COLO668 (cell line): Measurements from ENCODE around the gene RPA1.
A peak's percentile ranks its signal among the peaks of the same experiment; 100 is the strongest.

Experiments used
- DNase-seq: peaks from one replicate; lab custom pipeline; 2025; ENCODE audit not compliant: unreplicated experiment; lab: John Stamatoyannopoulos, UW

RPA1 gene

DNA sequence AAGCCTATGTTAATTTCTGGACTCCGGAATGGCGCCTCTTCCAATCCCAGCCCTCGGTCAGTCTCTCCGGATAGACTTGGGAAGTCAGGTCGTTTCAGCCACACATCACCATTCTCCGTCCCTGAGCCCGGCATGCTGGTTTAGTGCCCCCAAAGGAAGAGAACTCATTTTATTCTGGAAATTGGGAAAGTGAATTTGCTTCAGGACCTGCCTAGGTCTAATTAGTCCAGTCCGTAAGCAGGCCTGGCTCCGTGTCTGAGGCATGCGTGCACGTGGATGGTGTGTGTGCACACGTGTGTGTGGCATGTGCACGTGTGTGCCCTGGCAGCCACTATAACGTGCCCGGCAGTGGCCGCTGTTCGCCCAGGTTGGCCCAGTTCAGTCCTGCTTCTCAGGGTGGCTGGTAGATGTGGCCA is 77.4 kb downstream of the RPA1 start:
- no peak for DNase-seq

GRCh38 chr17:1907909-1908698 is 78.3 kb downstream of the RPA1 start:
- peak; percentile 2 for DNase-seq

DNA sequence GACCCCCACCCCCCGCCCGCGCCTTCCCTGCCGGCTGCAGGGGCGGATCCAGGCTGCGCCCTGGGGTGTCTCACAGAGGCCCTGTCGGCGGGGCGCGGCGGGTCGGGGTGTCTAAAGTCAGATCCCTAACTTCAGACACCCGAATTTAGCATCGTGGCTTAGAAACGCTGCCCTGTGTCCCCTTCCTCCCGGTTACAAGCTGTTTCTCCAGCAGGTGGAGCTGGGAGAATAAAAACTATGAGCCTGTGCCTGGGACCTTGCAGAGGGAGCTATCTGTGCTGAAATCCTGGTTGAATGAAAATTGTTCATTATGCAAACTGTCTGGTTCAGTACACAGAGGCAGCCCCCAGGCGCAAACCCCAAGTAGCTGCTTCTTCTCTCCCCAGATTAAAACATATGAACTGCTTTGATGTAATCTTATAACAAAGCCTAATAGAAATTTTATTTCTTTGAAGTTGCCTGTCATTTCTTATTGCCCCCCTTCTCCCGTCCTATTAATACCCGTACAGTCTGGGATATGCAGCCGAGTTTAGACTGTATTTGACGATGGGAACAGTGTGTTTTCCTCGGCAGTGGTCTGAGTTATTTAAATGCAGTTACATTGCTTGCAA is 79.0 kb downstream of the RPA1 start:
- peak; percentile 41 for DNase-seq

DNA sequence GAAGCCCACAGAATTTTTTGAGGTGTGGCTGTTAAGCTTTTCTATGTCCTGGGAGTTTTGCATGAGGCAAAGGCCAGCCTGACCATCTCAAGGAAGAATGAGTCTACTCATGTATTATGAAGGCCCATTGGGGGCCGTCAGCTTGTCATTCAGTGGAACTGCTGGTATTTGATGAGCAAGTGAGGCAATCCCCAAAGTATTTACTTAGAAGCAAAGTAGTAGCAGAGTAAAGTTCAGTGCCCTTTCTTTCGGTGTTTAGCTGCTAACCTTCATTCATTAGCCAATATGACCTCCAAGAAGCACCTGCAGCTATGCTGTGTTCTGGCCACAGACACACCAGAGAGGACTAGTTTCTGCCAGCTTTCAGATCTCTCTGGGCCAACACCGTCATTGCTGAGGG is 80.2 kb downstream of the RPA1 start:
- DNase-seq: no peak

- DNase-seq: no peak
These were observed 82.3 kb downstream of the RPA1 start for GRCh38 chr17:1912146-1912545.

DNA sequence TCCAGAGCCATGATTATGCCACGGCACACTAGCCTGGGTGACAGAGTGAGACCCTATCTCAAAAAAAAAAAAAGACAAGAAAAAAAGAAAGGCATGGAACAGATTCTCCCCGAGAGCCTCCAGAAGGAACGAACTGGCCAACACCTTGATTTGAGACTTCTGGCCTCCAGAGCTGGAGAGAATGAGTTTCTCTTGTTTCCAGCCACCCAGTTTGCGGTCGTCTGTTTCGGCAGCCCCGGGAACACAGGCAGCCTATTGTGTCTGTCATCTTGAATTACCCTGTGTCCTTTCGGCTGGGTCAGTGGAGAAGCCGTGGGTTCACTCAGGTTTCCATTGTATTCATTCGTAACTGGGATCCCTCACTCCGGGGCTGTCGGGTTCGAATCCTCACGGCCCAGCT is 83.9 kb downstream of the RPA1 start:
- no peak for DNase-seq

GRCh38 chr17:1914661-1915083 is 84.9 kb downstream of the RPA1 start:
- DNase-seq: no peak

- DNase-seq: peak; percentile 3
These were observed 86.1 kb downstream of the RPA1 start for GRCh38 chr17:1915889-1916288.

DNA sequence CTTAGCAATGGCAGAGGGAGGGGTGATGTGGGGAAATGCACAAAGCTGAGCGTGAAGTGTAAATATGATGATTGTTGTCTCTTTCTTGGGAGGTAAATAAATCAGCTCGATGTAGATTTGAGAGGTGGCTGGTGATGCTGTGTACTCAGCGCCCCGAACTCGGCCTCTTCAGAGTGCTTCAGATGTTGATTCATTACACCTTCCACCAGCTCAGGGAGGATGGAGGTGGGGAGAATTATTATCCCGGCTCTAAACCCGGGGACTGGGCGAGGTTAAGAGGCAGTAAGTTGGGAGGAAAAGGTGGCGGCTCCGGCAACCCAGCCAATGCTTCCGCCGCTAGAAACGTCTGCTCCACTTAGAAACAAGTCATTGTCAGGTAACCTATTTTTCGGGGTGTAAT is 86.5 kb downstream of the RPA1 start:
- peak; percentile 11 for DNase-seq

- peak; percentile 26 for DNase-seq
These were observed 87.3 kb downstream of the RPA1 start for GRCh38 chr17:1916963-1917715.

- no peak for DNase-seq
These were observed 88.7 kb downstream of the RPA1 start for GRCh38 chr17:1918346-1919162.

DNA sequence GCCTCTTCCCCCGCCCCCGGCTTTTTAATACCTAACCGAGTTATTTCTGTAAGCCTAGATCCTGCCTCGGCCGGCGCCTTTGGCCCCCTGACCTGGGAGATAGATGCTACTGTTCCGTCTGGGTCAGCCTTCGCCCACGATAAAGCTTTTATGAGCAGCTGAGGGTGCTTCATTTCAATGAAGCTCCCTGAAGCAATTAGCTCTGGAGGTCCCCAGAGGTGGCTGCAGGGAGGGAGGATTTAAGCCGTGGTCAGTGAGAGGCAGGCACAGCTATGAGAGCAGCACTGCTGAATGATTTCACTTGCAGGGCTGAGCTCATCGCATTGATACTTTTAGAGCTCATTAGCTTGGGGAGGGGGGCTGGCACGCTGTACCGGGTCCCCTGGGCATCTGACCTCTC is 89.4 kb downstream of the RPA1 start:
- no peak for DNase-seq

DNA sequence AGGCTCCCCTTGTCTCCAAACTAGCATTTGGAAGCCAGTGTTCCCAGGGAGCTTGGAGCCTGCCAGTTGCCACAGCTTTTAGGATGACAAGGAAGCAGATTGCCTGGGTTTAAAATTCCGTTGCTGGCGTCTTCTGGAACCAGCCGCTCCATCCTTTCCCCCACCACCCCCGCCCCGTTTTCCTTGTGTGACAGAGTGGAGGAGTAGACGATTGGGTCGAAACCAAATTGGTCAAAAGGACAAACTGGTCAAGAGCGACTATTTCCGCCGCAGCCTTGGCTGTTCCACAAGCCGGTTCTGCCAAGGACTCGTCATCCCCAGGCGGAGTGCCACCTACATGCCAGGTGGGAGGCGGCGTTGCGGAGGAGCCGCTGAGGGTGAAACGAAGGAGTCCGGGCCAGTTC is 91.1 kb downstream of the RPA1 start:
- no peak for DNase-seq

- DNase-seq: no peak
These were observed 99.2 kb downstream of the RPA1 start for GRCh38 chr17:1928976-1929375.

DNA sequence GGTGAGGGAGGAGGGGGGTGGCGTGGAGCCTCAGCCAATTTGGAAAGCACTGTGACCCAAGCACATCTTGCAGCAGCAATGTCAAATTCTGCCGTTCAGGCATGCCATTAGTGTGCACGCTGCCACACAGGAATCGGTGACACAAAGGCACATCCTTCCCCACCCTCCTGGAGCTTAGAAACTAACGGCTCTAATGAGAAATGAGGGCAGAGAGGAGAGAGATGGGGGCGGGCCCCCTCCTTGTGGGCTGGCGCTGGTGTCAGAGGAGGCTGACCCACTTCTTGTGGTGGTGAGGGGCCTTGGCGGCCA is 100.5 kb downstream of the RPA1 start:
- DNase-seq: no peak

DNA sequence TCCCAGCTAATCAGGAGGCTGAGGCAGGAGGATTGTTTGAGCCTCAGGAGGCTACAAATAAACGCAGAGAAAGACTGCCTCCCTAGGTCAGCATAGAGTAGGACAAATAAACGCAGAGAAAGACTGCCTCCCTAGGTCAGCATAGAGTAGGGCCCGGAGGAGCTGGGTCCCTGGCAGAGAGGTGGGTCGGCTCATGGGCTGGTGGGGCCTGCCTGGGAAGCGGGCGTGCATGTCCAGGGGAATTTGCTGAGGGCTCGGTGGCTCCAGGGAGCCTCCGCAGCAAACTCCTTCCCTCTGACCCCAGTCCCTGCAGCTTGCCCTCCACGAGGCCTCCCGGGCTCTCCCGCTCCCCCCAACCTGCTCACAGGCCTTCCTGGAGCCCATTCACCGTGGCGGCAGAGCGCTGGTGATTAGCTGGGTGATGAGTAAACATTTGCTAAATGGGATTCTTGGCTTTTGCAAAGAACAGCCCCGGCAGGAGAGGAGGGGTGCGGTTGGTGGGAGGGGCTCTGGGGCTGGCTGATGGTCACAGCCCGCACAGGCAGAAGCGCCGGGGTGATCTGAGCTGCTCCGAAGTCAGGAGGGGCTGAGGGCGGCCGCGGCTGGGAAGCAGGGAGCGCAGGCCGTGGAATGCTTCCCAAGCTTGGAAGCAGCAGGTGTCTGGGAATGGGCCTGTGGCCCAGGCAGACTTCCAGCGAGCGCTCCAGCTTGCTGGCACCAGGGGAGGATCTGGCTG is 102.2 kb downstream of the RPA1 start:
- peak; percentile 53 for DNase-seq

DNA sequence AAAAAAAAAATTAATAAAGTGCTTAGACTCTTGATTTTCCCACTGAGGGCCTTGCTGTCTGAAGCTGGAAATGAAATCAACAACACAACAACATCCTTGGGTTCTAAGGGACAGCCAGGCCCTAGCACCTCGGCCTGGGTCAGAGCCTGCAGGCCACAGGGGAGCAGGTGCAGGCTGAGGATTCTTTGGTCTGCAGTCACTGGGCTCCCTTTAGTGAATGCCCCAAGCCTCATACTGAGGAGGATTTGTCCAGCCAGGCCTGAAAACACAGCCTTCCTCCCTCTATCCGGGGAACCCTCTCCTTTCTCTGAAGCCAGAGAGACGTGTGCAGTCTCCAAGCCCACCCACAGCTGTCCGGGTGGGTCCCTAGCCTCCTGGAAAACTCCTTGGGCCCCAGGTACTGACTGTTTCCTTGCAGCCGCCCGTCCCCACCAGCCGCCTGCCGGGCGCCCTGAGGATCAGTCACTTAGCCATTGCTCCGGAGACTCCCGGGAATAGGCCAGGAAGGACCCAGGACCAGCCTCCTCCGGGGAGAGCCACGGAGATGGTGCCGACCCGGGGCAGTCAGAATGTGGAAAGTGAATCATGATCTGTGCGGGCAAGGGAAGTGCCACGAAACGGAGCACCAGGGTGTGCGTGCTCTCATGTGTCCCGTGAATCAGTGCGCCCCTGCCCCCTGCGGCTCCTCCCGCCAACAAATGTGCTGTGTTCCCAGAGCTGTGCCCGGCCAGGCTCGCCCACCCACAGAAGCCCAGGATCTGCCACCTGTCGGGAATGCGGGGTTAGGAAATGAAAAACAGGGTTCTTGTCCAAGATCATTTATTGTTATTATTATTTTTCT is 104.3 kb downstream of the RPA1 start:
- no peak for DNase-seq

GRCh38 chr17:1934901-1935300 is 105.1 kb downstream of the RPA1 start:
- no peak for DNase-seq

DNA sequence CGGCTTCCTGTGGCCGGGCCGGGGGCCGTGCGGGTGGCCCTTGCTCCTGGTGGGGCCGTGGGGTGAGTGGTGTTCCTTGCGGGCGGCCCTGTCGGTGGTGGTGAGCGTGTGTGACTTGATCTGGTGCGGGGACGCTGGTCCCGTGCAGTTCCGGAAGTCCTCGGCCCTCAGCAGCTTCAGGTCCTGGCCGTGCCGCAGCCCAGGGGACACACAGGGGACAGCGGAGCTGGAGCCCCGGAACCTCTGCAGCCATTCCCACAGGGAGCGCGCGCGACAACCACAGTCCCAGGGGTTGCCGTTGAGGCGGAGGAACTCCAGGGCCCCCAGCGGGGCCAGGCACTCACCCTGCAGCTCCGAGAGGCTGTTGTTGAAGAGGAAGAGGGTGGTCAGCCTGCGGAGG is 107.0 kb downstream of the RPA1 start:
- no peak for DNase-seq

- DNase-seq: no peak
These were observed 107.7 kb downstream of the RPA1 start for GRCh38 chr17:1937461-1937860.
